Subcutaneous abdominal adipose tissue (tissue), 5 donors: Measurements from ENCODE around the gene IGF2.

Experiments used
- H3K27ac ChIP-seq: one replicate; pipeline ENCODE4 v1.7.0; 2013; ENCODE audit warnings: low read depth, mild to moderate bottlenecking, inconsistent platforms, low read length, moderate library complexity
- H3K27me3 ChIP-seq, 5 donors: one replicate each; pipeline ENCODE4 v1.7.0; 2013; ENCODE audit warnings: low read length in 5 of 5, inconsistent platforms in 1 of 5; ENCODE audit not compliant: control insufficient read depth in 5 of 5, insufficient read depth in 4 of 5
- H3K36me3 ChIP-seq, 5 donors: one replicate each; pipeline ENCODE4 v1.7.0; 2013; ENCODE audit warnings: low read length in 5 of 5; ENCODE audit not compliant: control insufficient read depth in 5 of 5, insufficient read depth in 5 of 5
- H3K4me1 ChIP-seq, 5 donors: one replicate each; pipeline ENCODE4 v1.7.0; 2013; ENCODE audit warnings: low read length in 5 of 5, mild to moderate bottlenecking in 3 of 5, moderate library complexity in 1 of 5; ENCODE audit not compliant: control insufficient read depth in 5 of 5, insufficient read depth in 5 of 5
- H3K4me3 ChIP-seq, 5 donors: one replicate each; pipeline ENCODE4 v1.7.0; 2013; ENCODE audit warnings: low read length in 5 of 5, low read depth in 1 of 5
- H3K9ac ChIP-seq, 5 donors: one replicate each; pipeline ENCODE4 v1.7.0; 2013; ENCODE audit warnings: low read length in 5 of 5, mild to moderate bottlenecking in 4 of 5, moderate library complexity in 3 of 5
- H3K9me3 ChIP-seq, 5 donors: one replicate each; pipeline ENCODE4 v1.7.0; 2013; ENCODE audit warnings: low read length in 5 of 5; ENCODE audit not compliant: control insufficient read depth in 5 of 5
- donor health status: healthy.
- donor health status: healthy.
- donor health status: healthy.
- donor health status: healthy.
- donor health status: healthy.

The IGF2 gene

GRCh38 chr11:2144544-2145248 is 5.5 kb upstream of the IGF2 start:
- Histone ChIP-seq H3K4me1 (peaks cover 0 to 14% (median 6%) of the 10 kb centered on the region in 5 donors), H3K27ac (no peak overlapping the region), H3K9me3 (no peaks in the 10 kb centered on the region), H3K4me3 (peak overlapping the region in 1 of 5 donors; percentile 34), H3K27me3 (peaks cover 56 to 77% (median 65%) of the 10 kb centered on the region in 5 donors), H3K36me3 (no peaks in the 10 kb centered on the region), H3K9ac (no peak overlapping the region)

- no peaks in the 10 kb centered on the region for H3K9me3 ChIP-seq
- H3K36me3 ChIP-seq = no peaks in the 10 kb centered on the region
- peaks cover 51 to 72% (median 59%) of the 10 kb centered on the region in 5 donors for H3K27me3 ChIP-seq
- H3K27ac ChIP-seq = no peak overlapping the region
- peak overlapping the region in 1 of 5 donors; percentile 34 for H3K4me3 ChIP-seq
- peaks cover 0 to 14% (median 6%) of the 10 kb centered on the region in 5 donors for H3K4me1 ChIP-seq
- H3K9ac ChIP-seq = no peak overlapping the region
Measured at GRCh38 chr11:2143799-2144543, 4.8 kb upstream of the IGF2 start.

GRCh38 chr11:2143477-2143798 is 4.2 kb upstream of the IGF2 start:
- Histone ChIP-seq H3K4me1 (peaks cover 0 to 14% (median 6%) of the 10 kb centered on the region in 5 donors), H3K27ac (no peak overlapping the region), H3K27me3 (peaks cover 47 to 67% (median 58%) of the 10 kb centered on the region in 5 donors), H3K4me3 (peak overlapping the region in 1 of 5 donors; percentile 34), H3K9me3 (no peaks in the 10 kb centered on the region), H3K9ac (no peak overlapping the region), H3K36me3 (no peaks in the 10 kb centered on the region)

- H3K9ac ChIP-seq = no peak overlapping the region
- H3K27me3 ChIP-seq = peaks cover 44 to 62% (median 58%) of the 10 kb centered on the region in 5 donors
- H3K36me3 ChIP-seq = no peaks in the 10 kb centered on the region
- no peaks in the 10 kb centered on the region for H3K9me3 ChIP-seq
- no peak overlapping the region for H3K4me3 ChIP-seq
- peaks cover 0 to 14% (median 6%) of the 10 kb centered on the region in 5 donors for H3K4me1 ChIP-seq
- H3K27ac ChIP-seq = no peak overlapping the region
Measured at GRCh38 chr11:2142762-2143202, 3.6 kb upstream of the IGF2 start.

GRCh38 chr11:2142300-2142759 is 3.1 kb upstream of the IGF2 start:
- no peak overlapping the region for H3K27ac ChIP-seq
- no peak overlapping the region for H3K4me3 ChIP-seq
- no peak overlapping the region for H3K9ac ChIP-seq
- peaks cover 42 to 63% (median 60%) of the 10 kb centered on the region in 5 donors for H3K27me3 ChIP-seq
- peaks cover 0 to 19% (median 9%) of the 10 kb centered on the region in 5 donors for H3K4me1 ChIP-seq
- no peaks in the 10 kb centered on the region for H3K9me3 ChIP-seq
- no peaks in the 10 kb centered on the region for H3K36me3 ChIP-seq

- no peak overlapping the region for H3K27ac ChIP-seq
Measured at GRCh38 chr11:2140411-2141400, 1.5 kb upstream of the IGF2 start.

GRCh38 chr11:2139621-2140337 is 590 bp upstream of the IGF2 start:
- H3K36me3 ChIP-seq = no peaks in the 10 kb centered on the region
- H3K9ac ChIP-seq = no peak overlapping the region
- peak overlapping the region in 2 of 5 donors; percentile 30 to 31 for H3K4me3 ChIP-seq
- peaks cover 0 to 34% (median 11%) of the 10 kb centered on the region in 5 donors for H3K4me1 ChIP-seq
- no peaks in the 10 kb centered on the region for H3K9me3 ChIP-seq
- H3K27ac ChIP-seq = no peak overlapping the region
- H3K27me3 ChIP-seq = peaks cover 33 to 63% (median 55%) of the 10 kb centered on the region in 5 donors

More at GRCh38 chr11:2140411-2141400, 1.5 kb upstream of the IGF2 start:
- H3K36me3 ChIP-seq = no peaks in the 10 kb centered on the region
- H3K27me3 ChIP-seq = peaks cover 41 to 65% (median 61%) of the 10 kb centered on the region in 5 donors
- H3K4me1 ChIP-seq = peaks cover 0 to 32% (median 11%) of the 10 kb centered on the region in 5 donors
- no peak overlapping the region for H3K9ac ChIP-seq
- no peaks in the 10 kb centered on the region for H3K9me3 ChIP-seq
- H3K4me3 ChIP-seq = peak overlapping the region in 2 of 5 donors; percentile 14 to 23

GRCh38 chr11:2138431-2139122 is 612 bp downstream of the IGF2 start:
- no peak overlapping the region for H3K27ac ChIP-seq
- H3K9me3 ChIP-seq = no peaks in the 10 kb centered on the region
- H3K4me1 ChIP-seq = peaks cover 0 to 26% (median 6%) of the 10 kb centered on the region in 5 donors
- no peak overlapping the region for H3K9ac ChIP-seq
- peaks cover 39 to 67% (median 56%) of the 10 kb centered on the region in 5 donors for H3K27me3 ChIP-seq
- H3K4me3 ChIP-seq = peak overlapping the region in 4 of 5 donors; percentile 42 to 60 (median 60)
- peaks cover 0 to under 1% (median 0%) of the 10 kb centered on the region in 5 donors for H3K36me3 ChIP-seq
